ENCODE results near the gene CATSPERE. TPM values are rescaled to one million over a fixed set of nuclear protein-coding genes. Genes with fewer than 3 reads are reported as not detected.

CATSPERE gene
- total and polyA plus RNA-seq, 9 of the 15 experiments (the other 6 are each of a cell fraction or from before 2014, with no cell fraction given): 0.06 to 0.16 (median 0.09) TPM; not detected in 3

GRCh38 chr1:244447024-244447423 lies 14.0 kb upstream of the CATSPERE start:
- in situ Hi-C loops (cut with MboI): no loop called here
- CTCF ChIA-PET (ENCODE audit: low intra/inter-chr PET ratio): no interaction called here
- 0 out of 2 replicates have a peak, but pooled peaks have one; percentile 15 for TF ChIP-seq SOX6 (IDR thresholded peaks at IDR 0.05)
- TF ChIP-seq CBFA2T3 (IDR thresholded peaks at IDR 0.05): peak; percentile 11; the same call in 1 of the 2 replicates
- TF ChIP-seq FOXJ2 (tag; IDR thresholded peaks at IDR 0.05): no peak
- TF ChIP-seq KDM5B (IDR thresholded peaks at IDR 0.05; ENCODE audit: insufficient replicate concordance, low read depth, low read length): no peak
- TF ChIP-seq YBX1 (IDR thresholded peaks at IDR 0.05): no peak
- no peak for TF ChIP-seq ZBTB17 (CRISPR knock-in tag; IDR thresholded peaks at IDR 0.05)
- TF ChIP-seq, protein P1, sequence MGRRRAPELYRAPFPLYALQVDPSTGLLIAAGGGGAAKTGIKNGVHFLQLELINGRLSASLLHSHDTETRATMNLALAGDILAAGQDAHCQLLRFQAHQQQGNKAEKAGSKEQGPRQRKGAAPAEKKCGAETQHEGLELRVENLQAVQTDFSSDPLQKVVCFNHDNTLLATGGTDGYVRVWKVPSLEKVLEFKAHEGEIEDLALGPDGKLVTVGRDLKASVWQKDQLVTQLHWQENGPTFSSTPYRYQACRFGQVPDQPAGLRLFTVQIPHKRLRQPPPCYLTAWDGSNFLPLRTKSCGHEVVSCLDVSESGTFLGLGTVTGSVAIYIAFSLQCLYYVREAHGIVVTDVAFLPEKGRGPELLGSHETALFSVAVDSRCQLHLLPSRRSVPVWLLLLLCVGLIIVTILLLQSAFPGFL (CRISPR knock-in tag; IDR thresholded peaks at IDR 0.05): no peak
- TF ChIP-seq NR3C1 (CRISPR knock-in tag; IDR thresholded peaks at IDR 0.05): no peak
- TF ChIP-seq MEIS2 (IDR thresholded peaks at IDR 0.05; ENCODE audit: partially characterized antibody): peak; percentile 42
- TF ChIP-seq GTF3C2 (IDR thresholded peaks at IDR 0.05; ENCODE audit: borderline replicate concordance, extremely low read depth, insufficient read length): no peak
- TF ChIP-seq, protein P2, sequence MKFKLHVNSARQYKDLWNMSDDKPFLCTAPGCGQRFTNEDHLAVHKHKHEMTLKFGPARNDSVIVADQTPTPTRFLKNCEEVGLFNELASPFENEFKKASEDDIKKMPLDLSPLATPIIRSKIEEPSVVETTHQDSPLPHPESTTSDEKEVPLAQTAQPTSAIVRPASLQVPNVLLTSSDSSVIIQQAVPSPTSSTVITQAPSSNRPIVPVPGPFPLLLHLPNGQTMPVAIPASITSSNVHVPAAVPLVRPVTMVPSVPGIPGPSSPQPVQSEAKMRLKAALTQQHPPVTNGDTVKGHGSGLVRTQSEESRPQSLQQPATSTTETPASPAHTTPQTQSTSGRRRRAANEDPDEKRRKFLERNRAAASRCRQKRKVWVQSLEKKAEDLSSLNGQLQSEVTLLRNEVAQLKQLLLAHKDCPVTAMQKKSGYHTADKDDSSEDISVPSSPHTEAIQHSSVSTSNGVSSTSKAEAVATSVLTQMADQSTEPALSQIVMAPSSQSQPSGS (CRISPR knock-in tag; IDR thresholded peaks at IDR 0.05): no peak
- TF ChIP-seq TCF15 (CRISPR knock-in tag; IDR thresholded peaks at IDR 0.05): no peak
- TF ChIP-seq KAT7 (CRISPR knock-in tag; IDR thresholded peaks at IDR 0.05; ENCODE audit: borderline replicate concordance): no peak
- TF ChIP-seq NFE2 (IDR thresholded peaks at IDR 0.05; ENCODE audit: low read depth): no peak
- TF ChIP-seq ARID1B (IDR thresholded peaks at IDR 0.05): peak; percentile 47
- no peak for TF ChIP-seq STAT5A (IDR thresholded peaks at IDR 0.05; ENCODE audit: borderline replicate concordance, low read length)
- TF ChIP-seq CBX5 (IDR thresholded peaks at IDR 0.05; ENCODE audit: borderline replicate concordance, low read depth): no peak

More at GRCh38 chr1:244447024-244447423, 14.0 kb upstream of the CATSPERE start:
- no peaks in the 10 kb centered on the region for H3K27me3 ChIP-seq (ENCODE audit: control insufficient read depth in 2 of 2, insufficient read depth in 2 of 2, low read length in 2 of 2)
- peak overlapping the region; percentile 21; the same call in 1 of the 2 replicates for H3K4me2 ChIP-seq (ENCODE audit: insufficient read depth, low read length)
- H3K9me1 ChIP-seq (ENCODE audit: control insufficient read depth, insufficient read depth, low read length): no peaks in the 10 kb centered on the region
- BruUV-seq (replicated peaks): no TSS peak
- H3K79me2 ChIP-seq (ENCODE audit: control insufficient read depth, insufficient read depth, low read length): peaks cover 94% of the 10 kb centered on the region
- peaks cover 72% of the 10 kb centered on the region for H3K36me3 ChIP-seq (ENCODE audit: control insufficient read depth, insufficient read depth, low read length)
- no peaks in the 10 kb centered on the region for H4K20me1 ChIP-seq (replicated peaks; ENCODE audit: control insufficient read depth, insufficient read depth, low read length)
- no peak for DNase-seq (ENCODE audit: extremely low read depth in 1 of 4, low spot score in 3 of 4)
- intact Hi-C loops (cut with micrococcal nuclease): no loop called here
- no peak overlapping the region for H2AFZ ChIP-seq (ENCODE audit: low read depth, low read length)
- no peak overlapping the region; the same call in 2 of the 3 replicates for H3K27ac ChIP-seq (ENCODE audit: extremely low read depth, low read depth, low read length)
- no peak for FAIRE-seq
- no peaks in the 10 kb centered on the region for H3K9me3 ChIP-seq (replicated peaks; ENCODE audit: control insufficient read depth, insufficient read depth, low read depth, low read length)
- H3K4me1 ChIP-seq (replicated peaks in 1 of 2; ENCODE audit: control insufficient read depth in 2 of 2, insufficient read depth in 2 of 2, low read length in 2 of 2): peaks cover 11 to 27% of the 10 kb centered on the region in 2 experiments; a peak in 4 of 5 replicates
- peak overlapping the region in 1 of 2 experiments; percentile 23; a peak in 1 of 4 replicates for H3K9ac ChIP-seq (ENCODE audit: insufficient read depth in 1 of 2, low read depth in 2 of 2, low read length in 2 of 2)
- POLR2A ChIA-PET: interaction anchor here (0.7 kb wide), 1 partner anchor 642 kb away, joined by 3 read pairs; no protein-coding TSS in a partner anchor
- no peak overlapping the region for H3K4me3 ChIP-seq
- WGBS (ENCODE audit: insufficient coverage, low coverage, missing lambda C conversion rate): 19% methylated on average over 1 of the region's 1 CpG
- ATAC-seq: no peak
